ENCODE measurements around the gene ABCG4. TPM values are rescaled to one million over a fixed set of nuclear protein-coding genes. Genes with fewer than 3 reads are reported as not detected.
A peak's percentile ranks its signal among the peaks of the same experiment; 100 is the strongest.

Gene ABCG4
- total RNA-seq, 1 experiment from 2014 or later, result not detected

DNA sequence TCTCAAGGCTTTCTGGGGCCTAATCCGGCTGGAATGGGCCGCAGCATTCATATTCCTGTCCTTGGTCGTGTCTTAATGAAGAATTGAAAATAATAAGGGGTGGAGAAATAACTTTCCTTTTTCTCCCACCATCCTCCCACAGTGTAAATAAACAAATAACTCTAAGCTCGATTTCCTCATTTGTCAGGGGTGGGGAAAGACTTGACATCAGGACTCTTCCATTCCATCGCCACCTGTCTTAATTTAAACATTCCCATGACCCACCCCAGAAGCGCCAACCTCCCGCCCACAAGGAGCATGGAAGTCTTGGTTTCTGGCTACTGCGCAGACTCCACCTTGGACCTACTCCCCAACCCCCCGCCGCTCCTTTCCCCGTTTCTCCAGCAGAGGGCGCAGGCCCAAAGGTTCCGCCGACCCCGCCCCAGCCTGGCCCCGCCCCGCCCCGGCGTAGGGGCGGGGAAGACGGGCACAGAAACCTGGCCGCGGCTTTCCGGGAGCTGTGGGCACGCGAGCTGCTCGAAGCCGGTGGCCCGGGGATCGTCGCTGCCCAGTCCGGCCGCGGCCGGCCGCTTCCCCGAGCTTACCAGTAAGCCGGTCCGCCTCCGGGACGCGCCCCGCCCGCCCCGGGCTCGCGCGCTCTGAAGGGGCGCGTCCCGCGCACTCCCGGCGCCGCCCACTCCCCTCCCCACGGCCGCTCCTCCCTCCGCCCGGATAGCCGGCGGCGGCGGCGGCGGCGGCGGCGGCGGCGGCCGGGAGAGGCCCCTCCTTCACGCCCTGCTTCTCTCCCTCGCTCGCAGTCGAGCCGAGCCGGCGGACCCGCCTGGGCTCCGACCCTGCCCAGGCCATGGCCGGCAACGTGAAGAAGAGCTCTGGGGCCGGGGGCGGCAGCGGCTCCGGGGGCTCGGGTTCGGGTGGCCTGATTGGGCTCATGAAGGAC is 57.0 kb downstream of the ABCG4 start, which contains the start of gene CBL:
Gene CBL (plus strand): TSS at position 766 of the 937 bp plus-strand sequence. CDS start 79 bp downstream, at position 845.
- DNase-seq (ENCODE audit: low read depth), result peak; percentile 86

DNA sequence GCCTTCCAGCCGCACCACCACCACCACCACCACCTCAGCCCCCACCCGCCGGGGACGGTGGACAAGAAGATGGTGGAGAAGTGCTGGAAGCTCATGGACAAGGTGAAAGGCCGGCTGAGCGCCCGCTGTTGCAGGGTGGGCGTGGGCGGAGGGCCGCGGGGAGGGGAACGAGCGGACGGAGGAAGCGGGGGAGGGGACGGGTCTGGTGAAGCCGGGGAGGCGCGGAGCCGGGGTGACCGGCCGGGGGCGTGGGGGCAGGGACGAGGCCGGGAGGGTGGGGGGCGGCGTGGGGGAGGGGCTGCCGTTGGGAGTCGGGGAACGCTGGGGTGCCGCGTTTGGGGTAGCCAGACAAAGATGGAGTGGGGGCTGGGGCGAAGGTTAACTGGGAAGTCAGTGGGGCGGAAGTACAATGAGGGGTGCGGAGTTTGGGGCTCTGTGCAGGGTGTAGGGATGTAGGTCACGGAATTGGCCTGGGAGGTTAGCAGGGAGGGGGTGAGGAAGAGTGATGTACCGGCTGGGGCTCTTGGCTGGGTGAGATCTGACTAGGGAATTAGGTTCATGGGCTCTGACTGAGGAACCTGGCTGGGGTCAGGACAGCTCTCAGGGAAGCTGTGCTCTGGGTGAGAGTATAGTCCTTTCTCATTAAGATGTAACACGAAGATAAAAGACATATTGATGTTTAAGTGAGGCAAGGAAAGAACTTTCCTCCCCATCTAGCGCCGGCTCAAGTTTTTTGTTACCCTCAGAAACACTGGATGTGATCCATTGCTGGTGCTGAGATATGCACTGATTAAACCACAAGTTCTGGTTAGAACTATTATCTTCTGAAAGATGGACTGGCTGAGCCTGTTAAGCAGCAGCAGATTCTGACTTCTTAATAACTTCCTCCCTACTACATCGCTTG is 57.9 kb downstream of the ABCG4 start:
- peak; percentile 41 for DNase-seq (ENCODE audit: low read depth)

DNA sequence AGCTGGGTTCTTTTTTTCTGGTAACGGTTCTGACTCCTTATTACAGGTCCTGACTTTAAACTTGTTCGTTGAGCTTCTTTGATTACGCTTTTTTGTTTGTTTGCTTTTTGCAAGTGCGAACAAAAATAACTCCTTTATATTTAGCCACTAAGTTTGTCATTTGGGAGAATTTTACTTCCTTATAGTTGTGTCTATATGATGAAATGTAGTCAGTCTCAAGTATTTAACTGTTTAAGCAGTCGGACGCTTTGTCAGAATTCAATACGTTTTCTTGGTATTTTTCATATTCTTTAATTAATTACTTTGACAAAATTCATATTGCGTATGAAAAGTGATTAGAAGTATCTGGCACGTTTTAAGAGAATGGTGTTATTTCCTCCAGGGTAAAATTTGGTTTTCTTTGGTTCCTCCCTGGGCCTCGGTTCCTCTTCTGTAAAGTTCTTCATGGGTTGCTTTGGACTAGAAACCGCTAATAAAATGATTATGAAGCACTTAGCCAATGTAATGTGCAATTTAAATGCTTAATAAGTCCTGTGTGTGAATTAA is 58.6 kb downstream of the ABCG4 start:
- DNase-seq (ENCODE audit: low read depth), result no peak

DNA sequence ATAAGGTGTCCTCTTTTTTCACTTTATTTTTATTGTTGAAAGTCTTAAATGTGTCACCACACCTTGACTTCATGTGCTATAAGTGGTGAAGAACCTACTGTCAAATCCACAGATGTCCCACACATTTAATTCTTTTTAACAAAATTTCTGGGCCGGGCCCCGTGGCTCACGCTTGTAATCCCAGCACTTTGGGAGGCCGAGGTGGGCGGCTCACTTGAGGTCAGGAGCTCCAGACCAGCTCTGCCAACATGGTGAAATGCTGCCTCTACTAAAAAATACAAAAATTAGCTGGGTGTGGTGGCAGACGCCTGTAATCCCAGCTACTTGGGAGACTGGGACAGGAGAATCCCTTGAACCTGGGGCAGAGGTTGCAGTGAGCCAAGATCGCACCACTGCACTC is 60.3 kb downstream of the ABCG4 start:
- DNase-seq (ENCODE audit: low read depth), result no peak

DNA sequence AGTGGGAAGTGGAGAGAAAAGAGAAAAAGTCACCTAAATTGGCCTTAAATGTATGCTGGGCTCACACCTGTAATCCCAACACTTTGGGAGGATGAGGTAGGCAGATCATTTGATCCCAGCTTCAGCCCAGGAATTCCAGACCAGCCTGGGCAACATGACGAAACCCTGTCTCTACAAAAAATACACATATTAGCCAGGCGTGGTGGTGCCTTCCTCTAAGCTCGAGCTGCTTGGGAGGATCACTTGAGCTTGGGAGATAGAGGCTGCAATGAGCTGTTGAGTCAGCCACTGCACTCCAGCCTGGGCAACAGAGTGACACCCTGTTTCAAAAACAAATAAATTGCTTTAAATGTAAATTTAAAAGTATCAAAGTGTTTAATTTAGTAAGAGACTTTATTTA is 61.2 kb downstream of the ABCG4 start:
- peak; percentile 14 for DNase-seq (ENCODE audit: low read depth)

Other genes starting within 250 kb of the ABCG4 start
- 15.9 and 27.4 TPM in 2 replicates for gene BCL9L, start 223.1 kb upstream of the ABCG4 start, total RNA-seq (2014; rRNA removed; shearing (Covaris generic))
- gene UPK2, start 192.8 kb upstream of the ABCG4 start, total RNA-seq (2014; rRNA removed; shearing (Covaris generic)), result not detected in 2 replicates
- not detected in 2 replicates for gene FOXR1, start 177.3 kb upstream of the ABCG4 start, total RNA-seq (2014; rRNA removed; shearing (Covaris generic))
- 12.8 and 16.3 TPM in 2 replicates for gene CENATAC, start 150.9 kb upstream of the ABCG4 start, total RNA-seq (2014; rRNA removed; shearing (Covaris generic))
- 1,736 and 1,882 TPM in 2 replicates for gene RPS25, start 130.7 kb upstream of the ABCG4 start, total RNA-seq (2014; rRNA removed; shearing (Covaris generic))
- gene TRAPPC4, start 130.3 kb upstream of the ABCG4 start, total RNA-seq (2014; rRNA removed; shearing (Covaris generic)), result 114 and 143 TPM in 2 replicates
- gene SLC37A4, start 118.2 kb upstream of the ABCG4 start, total RNA-seq (2014; rRNA removed; shearing (Covaris generic)), result 26.5 and 29.5 TPM in 2 replicates
- gene HYOU1, start 91.8 kb upstream of the ABCG4 start, total RNA-seq (2014; rRNA removed; shearing (Covaris generic)), result 152 and 234 TPM in 2 replicates
- gene VPS11, start 81.2 kb upstream of the ABCG4 start, total RNA-seq (2014; rRNA removed; shearing (Covaris generic)), result 18.9 and 20.9 TPM in 2 replicates
- gene HMBS, start 64.2 kb upstream of the ABCG4 start, total RNA-seq (2014; rRNA removed; shearing (Covaris generic)), result 17.2 and 18.5 TPM in 2 replicates
- 42.1 and 50.9 TPM in 2 replicates for gene DPAGT1, start 47.2 kb upstream of the ABCG4 start, total RNA-seq (2014; rRNA removed; shearing (Covaris generic))
- gene C2CD2L, start 41.7 kb upstream of the ABCG4 start, total RNA-seq (2014; rRNA removed; shearing (Covaris generic)), result 7.1 and 10.3 TPM in 2 replicates
- 10.8 and 20.1 TPM in 2 replicates for gene HINFP, start 27.5 kb upstream of the ABCG4 start, total RNA-seq (2014; rRNA removed; shearing (Covaris generic))
- gene NLRX1, start 19.7 kb downstream of the ABCG4 start, total RNA-seq (2014; rRNA removed; shearing (Covaris generic)), result 15.9 and 16.8 TPM in 2 replicates
- not detected in 2 replicates for gene NHERF4, start 36.4 kb downstream of the ABCG4 start, total RNA-seq (2014; rRNA removed; shearing (Covaris generic))
- gene CBL, start 57.3 kb downstream of the ABCG4 start, total RNA-seq (2014; rRNA removed; shearing (Covaris generic)), result 9.0 and 18.8 TPM in 2 replicates
- 353 and 496 TPM in 2 replicates for gene MCAM, start 168.1 kb downstream of the ABCG4 start, total RNA-seq (2014; rRNA removed; shearing (Covaris generic))
- 9.5 and 16.1 TPM in 2 replicates for gene RNF26, start 185.5 kb downstream of the ABCG4 start, total RNA-seq (2014; rRNA removed; shearing (Covaris generic))
- gene C1QTNF5, start 191.8 kb downstream of the ABCG4 start, total RNA-seq (2014; rRNA removed; shearing (Covaris generic)), result 5.9 and 7.7 TPM in 2 replicates
- gene MFRP, start 197.7 kb downstream of the ABCG4 start, total RNA-seq (2014; rRNA removed; shearing (Covaris generic)), result not detected in 2 replicates
- gene USP2, start 232.6 kb downstream of the ABCG4 start, total RNA-seq (2014; rRNA removed; shearing (Covaris generic)), result 0.67 and 0.81 TPM in 2 replicates